HepG2 (cell line): ENCODE results near the gene ZFR. TPM values are rescaled to one million over a fixed set of nuclear protein-coding genes. Genes with fewer than 3 reads are reported as not detected.
A peak's percentile ranks its signal among the peaks of the same experiment; 100 is the strongest.

Experiments
- CREM ChIP-seq, 2 experiments: sonication (generic) in 1 of 2; formaldehyde crosslinking in 1 of 2; IDR thresholded peaks; 2 replicates each; pipeline versions ENCODE4 v1.4.0 to v1.6.1; 2016 to 2020; ENCODE audit warnings: antibody characterized with exemption in 1 of 2, mild to moderate bottlenecking in 1 of 2, missing genetic modification reagents in 1 of 2
- GTF3A ChIP-seq: sonication (generic); formaldehyde crosslinking; conservative IDR thresholded peaks from 2 replicates; pipeline ENCODE4 v1.4.0; 2020; ENCODE audit warnings: mild to moderate bottlenecking, missing genetic modification reagents
- HDAC6 ChIP-seq: fragments of 200-600 bp; sonication (generic); IDR thresholded peaks from 2 replicates; pipeline ENCODE4 v1.7.0; 2017; ENCODE audit warnings: mild to moderate bottlenecking, antibody characterized with exemption, low read length, low read depth
- HNRNPL ChIP-seq: fragments of 200-400 bp; formaldehyde crosslinking; IDR thresholded peaks from 2 replicates; pipeline ENCODE4 v1.6.1; 2017; ENCODE audit warnings: mild to moderate bottlenecking, low read depth, low read length
- MATR3 ChIP-seq: sonication (generic); formaldehyde crosslinking; IDR thresholded peaks from 2 replicates; pipeline ENCODE4 v1.4.0; 2020; ENCODE audit warnings: missing genetic modification reagents
- MXI1 ChIP-seq: IDR thresholded peaks from 3 replicates; pipeline ENCODE4 v1.6.1; 2012; ENCODE audit warnings: low read depth, low read length, inconsistent platforms, borderline replicate concordance
- NFIC ChIP-seq: IDR thresholded peaks from 2 replicates; pipeline ENCODE4 v1.6.1; 2012; ENCODE audit warnings: mild to moderate bottlenecking, low read length, inconsistent platforms
- NFYC ChIP-seq: IDR thresholded peaks from 2 replicates; pipeline ENCODE4 v1.6.1; 2016; ENCODE audit warnings: missing genetic modification reagents, missing compliant biosample characterization
- NR2F6 ChIP-seq, 2 experiments: IDR thresholded peaks; 2 replicates each; pipeline ENCODE4 v1.6.1; 2016; ENCODE audit warnings: antibody characterized with exemption in 1 of 2, mild to moderate bottlenecking in 1 of 2
- PPARG ChIP-seq: conservative IDR thresholded peaks from 2 replicates; pipeline ENCODE4 v1.6.1; 2016; ENCODE audit warnings: missing biosample characterization, missing genetic modification reagents
- RARA ChIP-seq: IDR thresholded peaks from 2 replicates; pipeline ENCODE4 v1.6.1; 2016; ENCODE audit warnings: missing genetic modification reagents, missing compliant biosample characterization
- SAFB2 ChIP-seq: sonication (generic); formaldehyde crosslinking; IDR thresholded peaks from 2 replicates; pipeline ENCODE4 v1.5.1; 2020; ENCODE audit warnings: missing genetic modification reagents, low read depth, mild to moderate bottlenecking, borderline replicate concordance
- SAP130 ChIP-seq: IDR thresholded peaks from 2 replicates; pipeline ENCODE4 v1.6.1; 2016; ENCODE audit warnings: low read depth
- TBP ChIP-seq: sonication (generic); formaldehyde crosslinking; IDR thresholded peaks from 2 replicates; pipeline ENCODE4 v1.5.0; 2020; ENCODE audit warnings: missing genetic modification reagents
- ZNF205 ChIP-seq: IDR thresholded peaks from 2 replicates; pipeline ENCODE4 v1.6.1; 2018; ENCODE audit warnings: missing biosample characterization, missing genetic modification reagents
- ZNF510 ChIP-seq: sonication (generic); formaldehyde crosslinking; IDR thresholded peaks from 2 replicates; pipeline ENCODE4 v1.4.0; 2020; ENCODE audit warnings: low read depth, mild to moderate bottlenecking, missing genetic modification reagents
- ZNF775 ChIP-seq: sonication (generic); formaldehyde crosslinking; IDR thresholded peaks from 2 replicates; pipeline ENCODE4 v1.4.0; 2020; ENCODE audit warnings: missing genetic modification reagents, mild to moderate bottlenecking, moderate library complexity, borderline replicate concordance
- ZNF83 ChIP-seq: sonication (generic); formaldehyde crosslinking; IDR thresholded peaks from 2 replicates; pipeline ENCODE4 v1.4.0; 2020; ENCODE audit warnings: missing genetic modification reagents, mild to moderate bottlenecking, borderline replicate concordance
- ZSCAN30 ChIP-seq: sonication (generic); formaldehyde crosslinking; IDR thresholded peaks from 2 replicates; pipeline ENCODE4 v1.5.0; 2020; ENCODE audit warnings: mild to moderate bottlenecking, missing genetic modification reagents
- polyA plus RNA-seq, 8 experiments: library from polyadenylated mRNA; depleted of rRNA in 3 of 8; stranded (reverse) in 7 of 8; unstranded in 1 of 8; fragments of >200 nt; fragmentation: Illumina TruSeq in 4 of 8; extraction: Trizol in 4 of 8; gene quantifications; 2 replicates each; pipeline versions ENCODE4 v1.2.1 to v1.2.3, GENCODE V29; 2011 to 2016; ENCODE audit warnings: low read depth in 4 of 8, missing spikeins in 1 of 8, mixed read lengths in 1 of 8; ENCODE audit not compliant: insufficient read depth in 1 of 8
- total RNA-seq, 5 experiments: library from RNA; depleted of rRNA; stranded (reverse); fragments of >200 nt; fragmentation: Illumina TruSeq; extraction: Trizol; gene quantifications; 2 replicates each; pipeline ENCODE4 v1.2.3, GENCODE V29; 2016; ENCODE audit warnings: low read depth in 1 of 5
- TF ChIP-seq, protein P1 (sequence below): sonication (generic); formaldehyde crosslinking; IDR thresholded peaks from 2 replicates; pipeline ENCODE4 v1.8.1; 2023; ENCODE audit warnings: mild to moderate bottlenecking, missing genetic modification reagents
- TF ChIP-seq, protein P2 (sequence below): IDR thresholded peaks from 2 replicates; pipeline ENCODE4 v1.6.1; 2016; ENCODE audit warnings: low read depth, missing genetic modification reagents, missing compliant biosample characterization
- TF ChIP-seq, protein P3 (sequence below): sonication (generic); formaldehyde crosslinking; IDR thresholded peaks from 2 replicates; pipeline ENCODE4 v1.4.0; 2020; ENCODE audit warnings: missing genetic modification reagents

The ZFR gene
- total and polyA plus RNA-seq, 2 of the 13 experiments (the other 11 are each of a cell fraction or from before 2014, with no cell fraction given), result 89.0 to 92.8 TPM

DNA sequence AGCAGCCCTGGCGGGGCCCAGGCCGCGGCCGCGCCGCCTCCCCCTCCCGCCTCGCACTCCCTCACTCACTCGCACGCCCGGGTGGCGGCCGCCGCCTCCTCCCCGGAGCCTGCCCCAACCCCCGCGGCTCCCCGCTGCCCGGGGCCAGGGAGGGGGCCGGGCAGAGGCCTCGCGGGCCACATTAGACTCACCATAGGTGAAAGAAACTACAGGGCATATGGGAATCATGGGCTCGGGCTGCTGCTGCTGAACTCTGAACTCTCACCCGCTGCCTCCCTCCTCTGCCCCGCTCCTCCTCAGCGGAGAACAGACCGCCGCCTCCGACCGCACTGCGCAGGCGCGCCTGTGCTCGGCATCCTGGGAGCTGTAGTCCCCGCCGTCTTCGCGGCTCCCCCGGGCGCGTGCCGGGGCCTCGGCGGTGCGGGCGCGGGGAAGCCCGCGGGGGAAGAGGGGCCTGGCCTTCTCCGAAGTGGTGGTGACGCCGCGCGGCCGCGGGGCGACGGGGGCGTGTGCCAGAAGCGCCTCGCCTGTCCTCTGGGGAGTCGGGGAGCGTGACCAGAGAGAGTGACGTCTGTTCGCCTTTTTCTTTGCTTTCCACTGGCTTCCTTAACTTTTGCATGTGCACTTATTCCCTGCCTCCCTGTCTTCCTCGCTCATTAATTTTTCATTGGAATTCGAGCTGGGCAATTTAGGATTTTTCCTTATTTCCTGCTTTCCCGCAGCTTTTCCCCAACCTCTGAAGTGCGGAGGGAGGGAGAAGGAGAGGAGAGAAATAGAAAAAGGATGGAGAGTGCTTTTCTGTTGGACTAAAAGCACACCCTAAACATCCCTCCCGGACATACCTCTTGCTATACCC is at the start of gene ZFR (continued):
- TF ChIP-seq, protein P1, sequence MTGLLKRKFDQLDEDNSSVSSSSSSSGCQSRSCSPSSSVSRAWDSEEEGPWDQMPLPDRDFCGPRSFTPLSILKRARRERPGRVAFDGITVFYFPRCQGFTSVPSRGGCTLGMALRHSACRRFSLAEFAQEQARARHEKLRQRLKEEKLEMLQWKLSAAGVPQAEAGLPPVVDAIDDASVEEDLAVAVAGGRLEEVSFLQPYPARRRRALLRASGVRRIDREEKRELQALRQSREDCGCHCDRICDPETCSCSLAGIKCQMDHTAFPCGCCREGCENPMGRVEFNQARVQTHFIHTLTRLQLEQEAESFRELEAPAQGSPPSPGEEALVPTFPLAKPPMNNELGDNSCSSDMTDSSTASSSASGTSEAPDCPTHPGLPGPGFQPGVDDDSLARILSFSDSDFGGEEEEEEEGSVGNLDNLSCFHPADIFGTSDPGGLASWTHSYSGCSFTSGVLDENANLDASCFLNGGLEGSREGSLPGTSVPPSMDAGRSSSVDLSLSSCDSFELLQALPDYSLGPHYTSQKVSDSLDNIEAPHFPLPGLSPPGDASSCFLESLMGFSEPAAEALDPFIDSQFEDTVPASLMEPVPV (CRISPR knock-in tag), result peak; percentile 91
- TF ChIP-seq MXI1 (peak; percentile 67; the same call in 1 of the 3 replicates), ZNF510 (CRISPR knock-in tag) (no peak), NFIC (no peak), SAFB2 (CRISPR knock-in tag) (no peak; the same call in 1 of the 2 replicates), GTF3A (CRISPR knock-in tag) (no peak), RARA (CRISPR knock-in tag) (peak; percentile 39; the same call in 1 of the 2 replicates), HNRNPL (no peak), ZNF205 (CRISPR knock-in tag) (no peak), ZNF83 (CRISPR knock-in tag) (no peak), TBP (CRISPR knock-in tag) (no peak), CREM (IDR thresholded peaks at IDR 0.05) (no peak), CREM (CRISPR knock-in tag; IDR thresholded peaks at IDR 0.05) (no peak), ZNF775 (no peak), MATR3 (CRISPR knock-in tag) (no peak), ZSCAN30 (no peak), PPARG (CRISPR knock-in tag) (peak; percentile 74), SAP130 (CRISPR knock-in tag) (peak; percentile 58), HDAC6 (no peak), NFYC (CRISPR knock-in tag) (no peak), NR2F6 (IDR thresholded peaks at IDR 0.05) (no peak), NR2F6 (CRISPR knock-in tag; IDR thresholded peaks at IDR 0.05) (no peak)
- TF ChIP-seq, protein P2, sequence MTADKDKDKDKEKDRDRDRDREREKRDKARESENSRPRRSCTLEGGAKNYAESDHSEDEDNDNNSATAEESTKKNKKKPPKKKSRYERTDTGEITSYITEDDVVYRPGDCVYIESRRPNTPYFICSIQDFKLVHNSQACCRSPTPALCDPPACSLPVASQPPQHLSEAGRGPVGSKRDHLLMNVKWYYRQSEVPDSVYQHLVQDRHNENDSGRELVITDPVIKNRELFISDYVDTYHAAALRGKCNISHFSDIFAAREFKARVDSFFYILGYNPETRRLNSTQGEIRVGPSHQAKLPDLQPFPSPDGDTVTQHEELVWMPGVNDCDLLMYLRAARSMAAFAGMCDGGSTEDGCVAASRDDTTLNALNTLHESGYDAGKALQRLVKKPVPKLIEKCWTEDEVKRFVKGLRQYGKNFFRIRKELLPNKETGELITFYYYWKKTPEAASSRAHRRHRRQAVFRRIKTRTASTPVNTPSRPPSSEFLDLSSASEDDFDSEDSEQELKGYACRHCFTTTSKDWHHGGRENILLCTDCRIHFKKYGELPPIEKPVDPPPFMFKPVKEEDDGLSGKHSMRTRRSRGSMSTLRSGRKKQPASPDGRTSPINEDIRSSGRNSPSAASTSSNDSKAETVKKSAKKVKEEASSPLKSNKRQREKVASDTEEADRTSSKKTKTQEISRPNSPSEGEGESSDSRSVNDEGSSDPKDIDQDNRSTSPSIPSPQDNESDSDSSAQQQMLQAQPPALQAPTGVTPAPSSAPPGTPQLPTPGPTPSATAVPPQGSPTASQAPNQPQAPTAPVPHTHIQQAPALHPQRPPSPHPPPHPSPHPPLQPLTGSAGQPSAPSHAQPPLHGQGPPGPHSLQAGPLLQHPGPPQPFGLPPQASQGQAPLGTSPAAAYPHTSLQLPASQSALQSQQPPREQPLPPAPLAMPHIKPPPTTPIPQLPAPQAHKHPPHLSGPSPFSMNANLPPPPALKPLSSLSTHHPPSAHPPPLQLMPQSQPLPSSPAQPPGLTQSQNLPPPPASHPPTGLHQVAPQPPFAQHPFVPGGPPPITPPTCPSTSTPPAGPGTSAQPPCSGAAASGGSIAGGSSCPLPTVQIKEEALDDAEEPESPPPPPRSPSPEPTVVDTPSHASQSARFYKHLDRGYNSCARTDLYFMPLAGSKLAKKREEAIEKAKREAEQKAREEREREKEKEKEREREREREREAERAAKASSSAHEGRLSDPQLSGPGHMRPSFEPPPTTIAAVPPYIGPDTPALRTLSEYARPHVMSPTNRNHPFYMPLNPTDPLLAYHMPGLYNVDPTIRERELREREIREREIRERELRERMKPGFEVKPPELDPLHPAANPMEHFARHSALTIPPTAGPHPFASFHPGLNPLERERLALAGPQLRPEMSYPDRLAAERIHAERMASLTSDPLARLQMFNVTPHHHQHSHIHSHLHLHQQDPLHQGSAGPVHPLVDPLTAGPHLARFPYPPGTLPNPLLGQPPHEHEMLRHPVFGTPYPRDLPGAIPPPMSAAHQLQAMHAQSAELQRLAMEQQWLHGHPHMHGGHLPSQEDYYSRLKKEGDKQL (CRISPR knock-in tag), result no peak
- TF ChIP-seq, protein P3, sequence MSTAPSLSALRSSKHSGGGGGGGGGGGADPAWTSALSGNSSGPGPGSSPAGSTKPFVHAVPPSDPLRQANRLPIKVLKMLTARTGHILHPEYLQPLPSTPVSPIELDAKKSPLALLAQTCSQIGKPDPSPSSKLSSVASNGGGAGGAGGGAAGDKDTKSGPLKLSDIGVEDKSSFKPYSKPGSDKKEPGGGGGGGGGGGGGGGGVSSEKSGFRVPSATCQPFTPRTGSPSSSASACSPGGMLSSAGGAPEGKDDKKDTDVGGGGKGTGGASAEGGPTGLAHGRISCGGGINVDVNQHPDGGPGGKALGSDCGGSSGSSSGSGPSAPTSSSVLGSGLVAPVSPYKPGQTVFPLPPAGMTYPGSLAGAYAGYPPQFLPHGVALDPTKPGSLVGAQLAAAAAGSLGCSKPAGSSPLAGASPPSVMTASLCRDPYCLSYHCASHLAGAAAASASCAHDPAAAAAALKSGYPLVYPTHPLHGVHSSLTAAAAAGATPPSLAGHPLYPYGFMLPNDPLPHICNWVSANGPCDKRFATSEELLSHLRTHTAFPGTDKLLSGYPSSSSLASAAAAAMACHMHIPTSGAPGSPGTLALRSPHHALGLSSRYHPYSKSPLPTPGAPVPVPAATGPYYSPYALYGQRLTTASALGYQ (CRISPR knock-in tag), result no peak
